CD4-positive, CD25-positive, alpha-beta regulatory T cell (primary cell): ENCODE results near the gene CLK2. TPM values are rescaled to one million over a fixed set of nuclear protein-coding genes. Genes with fewer than 3 reads are reported as not detected.
"Not testable (repeated sequence)": the region's sequence is repeated elsewhere in the genome, so short reads cannot be mapped to it uniquely, and the experiment has no call there.

ENCODE experiments used
- ATAC-seq, 2 donors: fragments of 150-1000 bp; cut with Tn5 transposase; one replicate each; pipeline ENCODE4 v1.10.0; 2021; ENCODE audit warnings: low read depth in 2 of 2, moderate number of reproducible peaks in 2 of 2, moderate library complexity in 1 of 2
- DNase-seq, 3 donors: peaks; one replicate each; pipeline versions ENCODE4 v3.0.0 to v3.0.0-alpha.2; 2012 to 2022; ENCODE audit warnings: mixed read lengths in 1 of 3
- H3K27ac ChIP-seq: one replicate; pipeline ENCODE4 v1.7.0; 2013; ENCODE audit warnings: mild to moderate bottlenecking, low read length; ENCODE audit not compliant: insufficient read depth, poor library complexity, severe bottlenecking
- H3K27me3 ChIP-seq: one replicate; pipeline ENCODE4 v1.7.0; 2013; ENCODE audit warnings: low read length; ENCODE audit not compliant: control insufficient read depth, insufficient read depth
- H3K36me3 ChIP-seq: one replicate; pipeline ENCODE4 v1.7.0; 2013; ENCODE audit warnings: mild to moderate bottlenecking, low read length, moderate library complexity; ENCODE audit not compliant: control insufficient read depth, insufficient read depth
- H3K4me1 ChIP-seq: 2 replicates; pipeline ENCODE4 v1.7.0; 2013; ENCODE audit warnings: mild to moderate bottlenecking, low read length; ENCODE audit not compliant: insufficient read depth, control insufficient read depth, poor library complexity, severe bottlenecking
- H3K4me3 ChIP-seq: one replicate; pipeline ENCODE4 v1.7.0; 2013; ENCODE audit warnings: low read depth, mild to moderate bottlenecking, low read length, moderate library complexity
- H3K9me3 ChIP-seq, 2 experiments: 1 replicate in 1 of 2; 2 replicates in 1 of 2; pipeline ENCODE4 v1.7.0; 2013; ENCODE audit warnings: low read length in 2 of 2, mild to moderate bottlenecking in 1 of 2, moderate library complexity in 1 of 2; ENCODE audit not compliant: control insufficient read depth in 2 of 2
- H3K27ac Mint-ChIP-seq, 3 donors: one replicate each; pipeline ENCODE4 v1.8.0; 2020 to 2022; ENCODE audit warnings: mild to moderate bottlenecking in 3 of 3, mixed read lengths in 3 of 3, moderate library complexity in 2 of 3
- H3K27me3 Mint-ChIP-seq: one replicate; pipeline ENCODE4 v1.8.0; 2022; ENCODE audit warnings: mild to moderate bottlenecking, mixed read lengths
- H3K36me3 Mint-ChIP-seq: one replicate; pipeline ENCODE4 v1.8.0; 2020; ENCODE audit warnings: mixed read lengths
- H3K4me1 Mint-ChIP-seq, 4 donors: one replicate each; pipeline ENCODE4 v1.8.0; 2020 to 2022; ENCODE audit warnings: mixed read lengths in 4 of 4, mild to moderate bottlenecking in 1 of 4
- H3K4me3 Mint-ChIP-seq, 4 donors: one replicate each; pipeline ENCODE4 v1.8.0; 2020 to 2022; ENCODE audit warnings: mild to moderate bottlenecking in 4 of 4, mixed read lengths in 4 of 4, moderate library complexity in 3 of 4
- H3K9me3 Mint-ChIP-seq, 7 donors: one replicate each; pipeline ENCODE4 v1.8.0; 2020 to 2022; ENCODE audit warnings: mixed read lengths in 7 of 7, mild to moderate bottlenecking in 3 of 7, moderate library complexity in 2 of 7
- polyA plus RNA-seq, 4 donors: library from polyadenylated mRNA; unstranded; fragments of 300-500 nt; fragmentation: Illumina TruSeq; gene quantifications; one replicate each; pipeline ENCODE4 v1.2.3, GENCODE V29; 2021
- total RNA-seq: library from RNA; stranded (reverse); gene quantifications from one replicate; pipeline ENCODE4 v1.2.3, GENCODE V29; 2022

Gene CLK2
- total and polyA plus RNA-seq, 5 donors from 2014 or later: 11.4 to 76.6 (median 16.8) TPM

DNA sequence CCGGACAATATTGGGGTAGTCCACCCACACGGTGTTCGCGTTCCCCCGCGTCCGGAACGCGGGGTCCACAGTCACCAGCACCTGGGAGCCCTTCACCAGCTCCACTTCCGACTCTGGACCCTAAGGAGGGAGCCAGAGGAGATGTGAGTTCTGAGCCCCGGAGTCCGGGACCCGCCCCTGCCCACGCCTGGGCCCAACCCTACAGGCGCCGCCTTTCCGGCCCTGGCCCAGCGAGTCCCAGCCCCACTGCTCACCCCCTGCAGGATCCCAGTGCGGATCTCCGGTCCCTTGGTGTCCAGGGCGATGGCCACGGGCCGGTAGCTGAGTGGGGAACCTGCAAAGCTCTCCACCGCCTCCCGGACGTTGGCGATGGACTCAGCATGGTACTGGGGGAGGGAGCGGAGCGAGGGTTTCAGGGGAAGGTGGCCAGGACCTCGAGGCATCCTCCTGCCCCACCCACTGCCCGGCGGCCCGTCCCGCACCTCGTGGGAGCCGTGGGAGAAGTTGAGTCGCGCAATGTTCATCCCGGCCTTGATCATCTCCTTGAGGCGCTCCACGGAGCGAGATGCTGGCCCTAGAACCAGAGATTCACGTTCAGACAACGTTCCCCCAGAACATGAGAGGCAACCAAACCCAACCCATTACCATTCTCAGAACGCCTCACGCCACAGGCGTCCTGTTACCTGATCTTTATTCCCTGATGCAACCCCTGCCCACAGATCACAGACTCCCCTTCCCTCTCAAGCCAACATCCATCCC lies 22.1 kb upstream of the CLK2 start:
- Mint-ChIP-seq H3K9me3 (peaks cover 0 to 2% (median 0%) of the 10 kb centered on the region in 7 donors), H3K4me1 (peaks cover 0 to 4% (median 0%) of the 10 kb centered on the region in 4 donors), H3K27me3 (peaks cover 33% of the 10 kb centered on the region), H3K36me3 (no peaks in the 10 kb centered on the region), H3K4me3 (no peak overlapping the region), H3K27ac (no peak overlapping the region)
- no peak overlapping the region for H3K27ac ChIP-seq
- ATAC-seq (no peak), DNase-seq (no peak)
- no peak overlapping the region for H3K4me3 ChIP-seq
- peaks cover 7% of the 10 kb centered on the region for H3K4me1 ChIP-seq
- peaks cover 7% of the 10 kb centered on the region for H3K27me3 ChIP-seq
- H3K9me3 ChIP-seq: no peaks in the 10 kb centered on the region
- H3K36me3 ChIP-seq: no peaks in the 10 kb centered on the region

DNA sequence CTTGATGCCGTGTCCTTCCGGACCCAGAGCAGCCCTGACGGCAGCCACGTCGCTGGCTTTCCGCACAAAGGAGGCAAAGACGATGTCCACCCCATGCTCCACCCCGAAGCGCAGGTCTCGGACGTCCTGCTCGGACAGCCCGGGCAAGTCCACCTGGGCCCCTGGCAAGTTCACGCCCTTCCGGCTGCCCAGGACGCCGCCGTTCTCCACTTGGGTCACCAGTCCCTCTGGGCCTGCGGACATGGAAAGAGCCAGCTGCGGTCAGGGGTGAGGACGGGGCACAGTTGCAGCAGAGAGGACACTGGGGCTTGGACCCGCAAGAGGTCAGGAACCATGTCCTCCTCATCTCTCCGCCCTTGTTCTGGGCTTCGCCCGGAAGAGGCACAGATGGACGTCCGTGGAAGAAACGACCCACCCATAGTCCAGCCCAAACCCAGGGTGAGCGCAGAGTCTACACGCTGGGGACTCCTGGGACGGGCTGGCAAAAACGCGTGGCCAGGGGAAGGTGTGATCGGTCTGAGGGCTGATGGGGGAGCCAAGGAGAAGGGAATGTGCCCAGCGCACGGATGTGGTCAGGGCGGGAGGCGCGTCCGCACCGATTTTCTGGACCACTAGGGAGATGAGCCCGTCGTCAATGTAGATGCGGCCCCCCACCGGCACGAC lies 21.3 kb upstream of the CLK2 start:
- H3K27me3 Mint-ChIP-seq: peaks cover 33% of the 10 kb centered on the region

DNA sequence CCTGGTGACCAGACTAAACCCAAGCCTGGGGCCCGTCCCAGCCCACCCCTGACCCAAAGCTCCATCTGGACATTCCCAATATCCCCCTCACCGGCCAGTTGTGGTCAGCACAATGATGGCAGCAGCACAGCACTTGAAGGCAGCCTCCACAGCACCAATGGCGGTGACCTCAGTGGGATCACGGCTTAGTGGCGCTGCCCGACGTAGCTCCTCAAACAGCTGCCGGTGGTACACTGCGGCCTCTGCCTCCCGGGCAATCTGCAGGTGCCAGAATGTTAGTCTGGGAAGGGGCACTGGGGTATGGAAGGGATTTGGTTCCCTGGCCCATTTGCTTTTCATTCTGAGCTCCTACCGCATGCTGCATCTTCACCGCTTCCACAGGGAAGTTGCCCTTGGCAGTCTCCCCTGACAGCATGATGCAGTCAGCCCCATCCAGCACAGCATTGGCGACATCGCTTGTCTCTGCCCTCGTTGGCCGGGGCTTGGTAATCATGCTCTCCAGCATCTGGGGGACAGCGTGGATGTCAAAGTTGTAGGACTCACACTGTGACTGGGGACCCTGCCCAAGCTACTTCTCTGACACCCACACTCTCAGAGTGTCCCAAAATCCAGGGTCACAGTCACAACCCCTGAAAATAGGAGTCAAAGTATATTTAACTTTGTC lies 19.9 kb upstream of the CLK2 start:
- Mint-ChIP-seq H3K27ac (no peak overlapping the region), H3K36me3 (peaks cover 4% of the 10 kb centered on the region), H3K4me3 (no peak overlapping the region), H3K4me1 (peaks cover 0 to 4% (median 0%) of the 10 kb centered on the region in 4 donors), H3K27me3 (peaks cover 37% of the 10 kb centered on the region), H3K9me3 (peaks cover 0 to 2% (median 0%) of the 10 kb centered on the region in 7 donors)
- H3K9me3 ChIP-seq: no peaks in the 10 kb centered on the region
- H3K4me1 ChIP-seq: peaks cover 7% of the 10 kb centered on the region
- H3K36me3 ChIP-seq: no peaks in the 10 kb centered on the region
- no peak overlapping the region for H3K27ac ChIP-seq
- no peak overlapping the region for H3K4me3 ChIP-seq
- H3K27me3 ChIP-seq: peaks cover 7% of the 10 kb centered on the region
- DNase-seq (no peak), ATAC-seq (no peak)

More for the DNA sequence above, 21.3 kb upstream of the CLK2 start:
- Histone ChIP-seq H3K4me1 (peaks cover 7% of the 10 kb centered on the region), H3K36me3 (no peaks in the 10 kb centered on the region), H3K4me3 (no peak overlapping the region), H3K27me3 (peaks cover 7% of the 10 kb centered on the region), H3K9me3 (no peaks in the 10 kb centered on the region), H3K27ac (no peak overlapping the region)
- no peak overlapping the region for H3K27ac Mint-ChIP-seq
- no peak for DNase-seq
- H3K4me1 Mint-ChIP-seq: peaks cover 0 to 4% (median 0%) of the 10 kb centered on the region in 4 donors
- no peak for ATAC-seq
- peaks cover 0 to 2% (median 0%) of the 10 kb centered on the region in 7 donors for H3K9me3 Mint-ChIP-seq
- no peak overlapping the region for H3K4me3 Mint-ChIP-seq
- no peaks in the 10 kb centered on the region for H3K36me3 Mint-ChIP-seq

DNA sequence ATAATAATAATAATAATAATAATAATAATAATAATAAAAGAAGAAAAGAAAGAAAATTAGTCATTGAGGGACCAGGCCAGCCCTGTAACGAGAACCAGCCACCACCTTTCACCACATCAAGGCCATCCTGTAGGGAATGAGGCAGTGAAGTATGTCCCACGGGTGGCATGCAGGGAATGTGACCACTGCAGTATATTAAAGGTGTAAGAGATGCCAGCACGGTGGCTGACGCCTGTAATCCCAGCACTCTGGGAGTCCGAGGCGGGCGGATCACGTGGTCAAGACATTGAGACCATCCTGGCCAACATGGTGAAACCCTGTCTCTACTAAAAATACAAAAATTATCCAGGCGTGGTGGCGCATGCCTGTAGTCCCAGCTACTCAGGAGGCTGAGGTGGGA lies 17.7 kb upstream of the CLK2 start:
- H3K36me3 Mint-ChIP-seq, H3K27me3 ChIP-seq, H3K4me1 ChIP-seq, H3K27ac ChIP-seq, H3K27ac Mint-ChIP-seq, H3K4me3 Mint-ChIP-seq, ATAC-seq, H3K4me1 Mint-ChIP-seq, H3K36me3 ChIP-seq, DNase-seq, H3K4me3 ChIP-seq, H3K9me3 ChIP-seq, H3K9me3 Mint-ChIP-seq: not testable (repeated sequence)
- peaks cover 22% of the 10 kb centered on the region for H3K27me3 Mint-ChIP-seq

DNA sequence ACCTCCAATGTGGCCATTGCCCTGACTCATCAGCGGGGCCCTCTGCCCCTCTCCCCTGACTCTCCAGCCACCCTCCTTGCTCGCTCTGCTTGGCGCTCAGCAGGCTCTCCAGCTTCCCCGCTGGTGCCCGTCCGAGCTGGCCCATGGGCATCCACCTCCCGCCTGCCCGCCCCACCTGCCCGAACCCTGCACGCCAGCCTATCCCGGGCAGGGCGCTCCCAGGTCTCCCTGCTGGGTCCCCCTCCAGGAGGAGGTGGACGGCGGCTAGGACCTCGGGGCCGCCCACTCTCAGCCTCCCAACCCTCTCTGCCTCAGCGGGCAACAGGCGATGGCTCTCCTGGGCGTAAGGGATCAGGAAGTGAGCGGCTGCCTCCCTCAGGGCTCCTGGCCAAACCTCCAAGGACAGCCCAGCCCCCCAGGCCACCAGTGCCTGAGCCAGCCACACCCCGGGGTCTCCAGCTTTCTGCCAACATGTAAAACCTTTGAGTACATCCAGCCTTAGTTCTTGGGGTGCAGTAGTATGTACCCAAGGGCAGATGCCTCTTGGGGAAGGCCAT lies 14.8 kb upstream of the CLK2 start:
- no peak overlapping the region for H3K4me3 Mint-ChIP-seq
- no peaks in the 10 kb centered on the region for H3K4me1 ChIP-seq
- peaks cover 0 to 2% (median 0%) of the 10 kb centered on the region in 7 donors for H3K9me3 Mint-ChIP-seq
- peaks cover 4% of the 10 kb centered on the region for H3K36me3 Mint-ChIP-seq
- no peak for DNase-seq
- peaks cover 4% of the 10 kb centered on the region for H3K27me3 Mint-ChIP-seq
- no peaks in the 10 kb centered on the region for H3K9me3 ChIP-seq
- no peaks in the 10 kb centered on the region for H3K4me1 Mint-ChIP-seq
- no peak overlapping the region for H3K27ac Mint-ChIP-seq
- H3K36me3 ChIP-seq: no peaks in the 10 kb centered on the region
- no peaks in the 10 kb centered on the region for H3K27me3 ChIP-seq
- no peak for ATAC-seq
- H3K4me3 ChIP-seq: no peak overlapping the region
- H3K27ac ChIP-seq: no peak overlapping the region

DNA sequence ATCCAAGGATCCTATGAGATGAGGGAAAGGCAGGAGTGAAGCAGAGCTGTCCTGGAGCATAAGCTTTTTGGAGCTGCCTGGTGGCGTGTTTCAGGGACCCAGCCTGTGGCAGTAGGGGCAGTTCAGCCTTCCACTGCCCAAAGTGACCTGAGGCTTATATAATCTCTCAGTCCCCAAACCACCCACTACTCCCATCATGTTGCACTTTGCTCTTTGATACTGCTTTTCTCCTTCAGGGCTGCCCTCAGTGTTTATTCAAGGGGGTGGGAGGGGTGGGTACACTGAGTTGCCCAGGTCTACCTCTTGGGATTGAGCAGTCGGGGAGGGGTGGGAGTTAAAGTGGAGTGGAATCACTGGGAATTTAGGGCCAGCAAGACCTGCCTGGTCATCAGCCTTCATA lies 13.2 kb upstream of the CLK2 start:
- H3K4me3 Mint-ChIP-seq: no peak overlapping the region
- no peaks in the 10 kb centered on the region for H3K9me3 ChIP-seq
- no peaks in the 10 kb centered on the region for H3K4me1 Mint-ChIP-seq
- no peak overlapping the region for H3K27ac Mint-ChIP-seq
- H3K27ac ChIP-seq: no peak overlapping the region
- H3K9me3 Mint-ChIP-seq: peaks cover 0 to 2% (median 0%) of the 10 kb centered on the region in 7 donors
- H3K27me3 Mint-ChIP-seq: peaks cover 4% of the 10 kb centered on the region
- no peaks in the 10 kb centered on the region for H3K4me1 ChIP-seq
- no peaks in the 10 kb centered on the region for H3K36me3 ChIP-seq
- DNase-seq (no peak), ATAC-seq (no peak)
- H3K4me3 ChIP-seq: no peak overlapping the region
- peaks cover 4% of the 10 kb centered on the region for H3K36me3 Mint-ChIP-seq
- H3K27me3 ChIP-seq: no peaks in the 10 kb centered on the region

DNA sequence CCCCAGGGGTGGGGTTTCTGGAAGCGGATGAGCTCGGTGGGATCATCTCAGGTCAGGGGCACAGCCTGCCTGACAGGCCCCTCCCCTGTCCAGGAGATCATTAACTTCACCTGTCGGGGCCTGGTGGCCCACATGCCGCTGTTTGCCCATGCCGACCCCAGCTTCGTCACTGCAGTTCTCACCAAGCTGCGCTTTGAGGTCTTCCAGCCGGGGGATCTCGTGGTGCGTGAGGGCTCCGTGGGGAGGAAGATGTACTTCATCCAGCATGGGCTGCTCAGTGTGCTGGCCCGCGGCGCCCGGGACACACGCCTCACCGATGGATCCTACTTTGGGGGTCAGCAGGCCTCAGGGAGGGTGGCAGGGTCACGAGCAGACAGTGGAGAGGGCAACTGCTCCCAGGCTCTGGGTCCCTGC lies 12.3 kb upstream of the CLK2 start:
- no peaks in the 10 kb centered on the region for H3K4me1 ChIP-seq
- no peak overlapping the region for H3K27ac Mint-ChIP-seq
- no peaks in the 10 kb centered on the region for H3K27me3 ChIP-seq
- no peaks in the 10 kb centered on the region for H3K9me3 Mint-ChIP-seq
- DNase-seq: no peak
- no peak for ATAC-seq
- peaks cover 4% of the 10 kb centered on the region for H3K36me3 Mint-ChIP-seq
- H3K4me1 Mint-ChIP-seq: no peaks in the 10 kb centered on the region
- no peak overlapping the region for H3K27ac ChIP-seq
- no peak overlapping the region for H3K4me3 Mint-ChIP-seq
- no peaks in the 10 kb centered on the region for H3K36me3 ChIP-seq
- no peak overlapping the region for H3K4me3 ChIP-seq
- peaks cover 4% of the 10 kb centered on the region for H3K27me3 Mint-ChIP-seq
- no peaks in the 10 kb centered on the region for H3K9me3 ChIP-seq
